ENCODE data around the gene TMPRSS7.

TMPRSS7 gene

GRCh38 chr3:112034436-112034835 is at the start of gene TMPRSS7:
Gene TMPRSS7 (plus strand): TSS chr3:112034736. CDS start chr3:112034846, 110 bp downstream.
- in situ Hi-C loops (cut with MboI; ENCODE audit: low sequenced_read_pairs): no loop called here

DNA sequence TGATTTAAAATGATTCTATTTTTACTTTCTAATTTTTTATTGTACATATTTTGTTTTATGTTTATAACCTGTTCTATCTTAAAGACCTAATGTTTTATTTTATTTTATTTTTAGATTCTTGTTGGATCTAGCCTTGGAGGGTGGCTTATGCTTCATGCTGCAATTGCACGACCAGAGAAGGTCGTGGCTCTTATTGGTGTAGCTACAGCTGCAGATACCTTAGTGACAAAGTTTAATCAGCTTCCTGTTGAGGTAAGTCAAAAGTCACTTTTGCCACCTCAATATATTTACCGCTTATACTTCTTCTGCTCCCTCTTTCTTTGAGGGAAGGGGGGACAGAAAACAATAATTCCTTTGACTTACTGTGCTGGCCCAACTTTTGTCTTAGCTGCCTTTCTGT is 47.7 kb upstream of the TMPRSS7 start:
- in situ Hi-C loops (cut with MboI; ENCODE audit: low sequenced_read_pairs): no loop called here

DNA sequence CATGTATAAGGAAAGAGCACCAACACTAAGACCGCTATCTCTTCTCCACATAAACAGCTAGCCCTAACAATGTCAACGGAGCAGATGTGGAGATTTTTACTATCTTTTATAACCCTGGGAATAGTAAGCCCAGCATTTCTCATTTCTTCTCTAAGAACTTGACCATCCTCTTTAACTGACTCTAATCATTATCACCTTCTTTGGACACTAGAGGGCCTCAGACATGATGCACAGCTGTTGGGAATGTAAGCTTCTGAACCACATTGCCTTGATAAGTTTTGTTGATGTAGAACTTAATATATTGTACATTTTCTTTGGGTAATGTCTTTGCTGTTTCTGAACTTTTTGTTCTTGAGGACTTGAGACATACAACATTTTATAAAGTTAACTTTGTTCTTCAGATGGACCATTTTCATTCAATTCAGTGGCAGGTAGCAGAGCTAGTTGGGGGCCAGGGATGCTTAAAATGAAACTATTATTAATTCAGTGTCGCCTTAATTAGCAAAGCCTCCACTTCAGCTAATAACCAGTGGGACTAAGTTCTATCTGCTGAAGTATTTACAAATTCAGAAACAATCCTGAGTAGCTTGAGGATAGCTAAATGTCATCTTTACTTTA is 45.4 kb upstream of the TMPRSS7 start:
- in situ Hi-C loops (cut with MboI; ENCODE audit: low sequenced_read_pairs): no loop called here

- in situ Hi-C loops (cut with MboI; ENCODE audit: low sequenced_read_pairs): no loop called here
Measured at GRCh38 chr3:111993038-111993437, 41.5 kb upstream of the TMPRSS7 start.

GRCh38 chr3:111998636-111999483 is 35.7 kb upstream of the TMPRSS7 start, which contains the start of gene TAGLN3:
Gene TAGLN3 (plus strand): TSS chr3:111998922. CDS start chr3:111999423, 501 bp downstream.
- in situ Hi-C loops (cut with MboI; ENCODE audit: low sequenced_read_pairs): no loop called here

GRCh38 chr3:111999484-112000324 is 34.8 kb upstream of the TMPRSS7 start:
- in situ Hi-C loops (cut with MboI; ENCODE audit: low sequenced_read_pairs): no loop called here

- in situ Hi-C loops (cut with MboI; ENCODE audit: low sequenced_read_pairs): no loop called here
Measured at GRCh38 chr3:112000367-112000771, 34.2 kb upstream of the TMPRSS7 start.

- in situ Hi-C loops (cut with MboI; ENCODE audit: low sequenced_read_pairs): no loop called here
Measured at GRCh38 chr3:112000966-112001365, 33.6 kb upstream of the TMPRSS7 start.

GRCh38 chr3:112001526-112001925 is 33.0 kb upstream of the TMPRSS7 start:
- in situ Hi-C loops (cut with MboI; ENCODE audit: low sequenced_read_pairs): no loop called here

DNA sequence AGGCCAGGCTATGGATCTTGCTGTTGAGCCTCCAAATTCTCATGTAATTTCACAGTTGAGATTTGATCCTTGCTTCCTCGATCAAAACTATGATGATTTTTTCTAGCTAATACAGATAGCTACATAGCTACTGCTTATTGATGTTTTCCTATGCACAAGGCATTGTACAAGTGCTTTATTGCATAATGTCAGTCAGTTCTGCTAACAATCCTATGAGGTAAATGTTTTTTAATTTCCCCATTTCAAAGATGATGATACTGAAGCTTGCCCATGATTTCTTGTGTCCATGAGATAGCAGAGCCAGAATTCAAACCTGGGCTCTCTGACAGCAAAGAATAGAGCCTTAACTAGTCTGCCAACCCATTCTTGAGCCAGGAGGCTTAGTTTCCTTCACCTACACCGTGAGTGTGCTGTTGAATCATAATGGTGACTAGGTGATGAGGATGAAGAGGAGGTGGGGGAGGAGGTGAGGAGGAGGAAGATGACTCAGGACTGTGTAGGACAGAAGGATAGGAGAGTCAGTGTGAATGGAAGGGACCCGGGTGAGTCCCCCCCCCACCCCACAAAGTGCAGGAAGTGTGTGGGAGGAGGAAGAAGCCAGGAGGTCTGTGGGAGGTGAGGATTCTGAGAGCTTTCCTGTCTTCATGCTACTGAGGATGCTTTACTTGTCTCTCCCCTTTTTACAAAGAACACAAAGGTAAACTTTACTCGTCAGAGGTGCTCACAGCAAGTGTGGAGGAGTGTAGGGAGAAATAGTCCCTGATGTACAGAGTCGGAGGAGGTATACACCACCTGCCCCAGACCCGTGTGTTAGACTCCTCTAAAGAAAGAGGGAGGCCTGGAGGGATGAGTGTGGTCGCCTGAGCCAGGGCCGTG is 32.2 kb upstream of the TMPRSS7 start:
- in situ Hi-C loops (cut with MboI; ENCODE audit: low sequenced_read_pairs): no loop called here

- in situ Hi-C loops (cut with MboI; ENCODE audit: low sequenced_read_pairs): no loop called here
Measured at GRCh38 chr3:112003321-112004080, 31.0 kb upstream of the TMPRSS7 start.

- in situ Hi-C loops (cut with MboI; ENCODE audit: low sequenced_read_pairs): no loop called here
Measured at GRCh38 chr3:112004187-112004586, 30.3 kb upstream of the TMPRSS7 start.

DNA sequence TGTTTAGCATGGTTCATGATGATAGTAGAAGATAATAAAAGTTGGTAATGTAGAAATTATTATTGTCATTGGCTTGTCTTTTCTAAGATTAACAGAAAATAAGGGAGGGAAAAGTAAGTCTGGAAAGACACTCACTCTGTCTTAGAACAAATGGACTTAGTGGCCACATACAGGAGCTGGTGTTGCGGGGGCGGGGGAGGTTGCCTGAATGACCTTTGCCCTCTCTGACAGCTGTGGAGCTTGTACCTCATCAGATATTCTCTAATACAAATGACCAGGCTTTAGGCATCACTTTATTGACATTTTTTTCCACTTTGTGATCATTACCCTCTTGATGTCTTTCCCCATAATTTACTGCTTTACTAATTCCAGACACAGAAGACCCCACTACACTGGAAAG is 29.9 kb upstream of the TMPRSS7 start:
- in situ Hi-C loops (cut with MboI; ENCODE audit: low sequenced_read_pairs): no loop called here

DNA sequence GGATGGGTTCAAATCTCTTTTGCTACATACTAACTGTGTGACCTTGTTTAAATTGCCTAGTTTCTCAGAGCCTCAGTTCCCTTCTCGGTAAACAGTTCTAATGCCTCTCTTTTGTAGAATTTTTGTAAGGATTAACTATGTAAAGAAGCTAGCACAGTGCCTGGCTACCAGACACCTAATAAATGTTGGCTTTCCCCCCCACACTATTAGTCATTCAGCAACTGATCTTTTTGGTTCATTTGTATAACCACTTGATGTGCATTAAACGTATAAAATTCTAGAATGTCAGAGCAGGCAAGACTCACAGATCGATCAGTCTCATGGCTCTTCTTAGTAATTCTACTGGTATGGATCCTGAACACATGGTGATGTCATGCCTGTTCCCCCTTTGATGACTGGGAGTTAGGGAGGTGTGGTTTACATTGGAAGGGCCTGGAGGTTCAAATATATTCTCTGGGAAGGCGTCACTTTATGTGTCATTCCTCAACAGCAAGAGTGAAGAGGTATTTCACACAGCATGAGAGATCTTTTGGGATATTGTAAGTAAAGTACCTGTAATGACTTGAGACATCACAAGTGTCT is 29.4 kb upstream of the TMPRSS7 start:
- in situ Hi-C loops (cut with MboI; ENCODE audit: low sequenced_read_pairs): no loop called here

DNA sequence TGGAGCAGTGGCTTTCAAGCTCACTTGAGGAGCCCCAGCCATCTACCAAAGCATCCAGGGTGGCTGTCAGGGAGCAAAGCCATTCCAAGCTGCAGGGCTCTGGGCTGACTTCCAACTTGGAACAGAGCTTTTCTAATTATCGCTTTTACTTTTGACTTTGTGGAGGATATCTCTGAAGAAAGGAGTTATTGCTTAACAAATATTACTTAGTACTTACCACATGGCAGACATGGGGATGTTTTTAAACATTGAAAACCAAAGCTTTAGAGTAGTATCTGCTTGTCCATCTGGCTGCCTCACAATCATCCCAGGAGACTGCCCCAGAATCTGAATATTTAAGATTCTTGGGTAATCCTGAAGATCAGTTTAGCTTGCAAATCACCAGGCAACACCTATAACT is 26.9 kb upstream of the TMPRSS7 start:
- in situ Hi-C loops (cut with MboI; ENCODE audit: low sequenced_read_pairs): no loop called here

- in situ Hi-C loops (cut with MboI; ENCODE audit: low sequenced_read_pairs): no loop called here
Measured at GRCh38 chr3:112009670-112010069, 24.9 kb upstream of the TMPRSS7 start.

- in situ Hi-C loops (cut with MboI; ENCODE audit: low sequenced_read_pairs): no loop called here
Measured at GRCh38 chr3:112010636-112011035, 23.9 kb upstream of the TMPRSS7 start.

DNA sequence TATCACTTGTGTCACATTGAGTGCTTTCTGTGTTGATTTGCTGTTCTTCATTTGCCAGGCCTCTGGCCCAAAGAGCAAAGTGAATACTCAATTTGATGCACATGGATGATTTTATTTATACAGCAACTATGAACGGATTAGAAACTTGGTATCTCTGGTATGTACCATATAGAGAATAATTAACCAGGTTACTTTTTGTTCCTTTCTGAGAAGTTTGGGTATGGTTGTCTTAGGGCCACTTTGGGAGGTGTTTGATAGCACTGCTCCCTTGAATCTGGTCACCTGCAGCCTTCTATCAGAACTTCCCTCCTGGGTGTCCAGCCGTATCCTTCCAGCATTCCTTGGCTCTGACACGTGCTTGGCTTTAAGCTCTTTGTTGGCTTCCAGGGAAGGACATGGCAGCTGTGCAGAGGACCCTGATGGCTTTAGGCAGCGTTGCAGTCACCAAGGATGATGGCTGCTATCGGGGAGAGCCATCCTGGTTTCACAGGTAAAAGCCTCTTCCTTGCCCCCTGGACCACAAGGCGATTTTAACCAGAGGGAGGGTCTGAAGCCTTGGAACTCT is 23.1 kb upstream of the TMPRSS7 start:
- in situ Hi-C loops (cut with MboI; ENCODE audit: low sequenced_read_pairs): no loop called here
